Measurements from ENCODE around the gene LIMCH1. TPM values are rescaled to one million over a fixed set of nuclear protein-coding genes. Genes with fewer than 3 reads are reported as not detected.

LIMCH1 gene
- total and polyA plus RNA-seq, 10 donors: 14.4 to 434 (median 212) TPM

DNA sequence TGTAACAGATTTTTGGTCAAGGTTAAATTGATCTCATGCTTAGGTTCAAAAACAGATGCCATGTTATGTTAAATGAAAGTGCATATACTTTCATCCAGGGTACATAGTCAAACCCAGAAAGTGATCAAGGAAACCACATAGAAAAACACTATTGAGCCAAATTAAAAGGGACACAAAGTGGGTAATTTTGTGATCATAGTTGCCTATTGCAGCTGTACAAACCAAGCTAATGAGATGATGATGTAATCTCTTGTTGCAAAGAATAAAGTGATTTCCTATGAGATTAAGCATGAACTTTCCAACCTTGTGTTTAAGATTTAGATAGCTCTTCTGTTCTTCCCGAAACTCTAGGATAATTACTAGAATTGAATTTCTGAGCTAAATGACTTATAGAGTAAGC, 20.2 kb upstream of the LIMCH1 start:
- Histone ChIP-seq H3K9me3 (no peaks in the 10 kb centered on the region), H3K27me3 (replicated peaks in 1 of 7) (no peaks in the 10 kb centered on the region), H3K4me1 (peaks cover 0 to 31% (median 7%) of the 10 kb centered on the region in 6 donors), H3K36me3 (no peaks in the 10 kb centered on the region), H3K4me3 (no peak overlapping the region), H3K27ac (peak overlapping the region in 4 of 8 donors; percentile 1 to 70 (median 39))
- TF ChIP-seq POLR2AphosphoS5 (IDR thresholded peaks at IDR 0.05): no peak
- TF ChIP-seq POLR2A (IDR thresholded peaks at IDR 0.05): no peak
- TF ChIP-seq CTCF (IDR thresholded peaks at IDR 0.05 in 8 of 11, conservative IDR thresholded peaks at IDR 0.05 in 3 of 11): no peak
- intact Hi-C loops (cut with DNase I; ENCODE audit: low total_unique reads): no loop called here
- DNase-seq: no peak
- WGBS, 5 donors: 65 to 81% (median 79%) methylated on average over 1 of the region's 1 CpG

- TF ChIP-seq POLR2AphosphoS5 (IDR thresholded peaks at IDR 0.05) (no peak), CTCF (IDR thresholded peaks at IDR 0.05 in 8 of 11, conservative IDR thresholded peaks at IDR 0.05 in 3 of 11) (no peak)
- H3K36me3 ChIP-seq: no peaks in the 10 kb centered on the region
- intact Hi-C loops (cut with DNase I; ENCODE audit: low total_unique reads): no loop called here
- H3K4me1 ChIP-seq: peaks cover 0 to 4% (median 0%) of the 10 kb centered on the region in 6 donors
- H3K27me3 ChIP-seq (replicated peaks in 1 of 7): no peaks in the 10 kb centered on the region
- no peak for DNase-seq
- H3K9me3 ChIP-seq: no peaks in the 10 kb centered on the region
- WGBS, 5 donors: 57 to 80% (median 67%) methylated on average over 4 of the region's 4 CpGs
- H3K27ac ChIP-seq: no peak overlapping the region
- H3K4me3 ChIP-seq: no peak overlapping the region
These were observed 13.5 kb upstream of the LIMCH1 start for GRCh38 chr4:41524425-41524824.

- intact Hi-C loops (cut with DNase I; ENCODE audit: low total_unique reads): no loop called here
- TF ChIP-seq CTCF (IDR thresholded peaks at IDR 0.05 in 8 of 11, conservative IDR thresholded peaks at IDR 0.05 in 3 of 11): no peak
- TF ChIP-seq POLR2AphosphoS5 (IDR thresholded peaks at IDR 0.05): no peak
- TF ChIP-seq POLR2A (IDR thresholded peaks at IDR 0.05): no peak
- H3K36me3 ChIP-seq: no peaks in the 10 kb centered on the region
- H3K9me3 ChIP-seq: no peaks in the 10 kb centered on the region
- no peaks in the 10 kb centered on the region for H3K27me3 ChIP-seq (replicated peaks in 1 of 7)
- 85 to 90% (median 86%) methylated on average over 11 of the region's 11 CpGs for WGBS, 5 donors
- no peak for DNase-seq
- peaks cover 0 to 4% (median 0%) of the 10 kb centered on the region in 6 donors for H3K4me1 ChIP-seq
- no peak overlapping the region for H3K4me3 ChIP-seq
- H3K27ac ChIP-seq: no peak overlapping the region
These were observed 12.8 kb upstream of the LIMCH1 start for GRCh38 chr4:41525129-41525528.

- intact Hi-C loops (cut with DNase I; ENCODE audit: low total_unique reads): no loop called here
- peaks cover 0 to 4% (median 0%) of the 10 kb centered on the region in 6 donors for H3K4me1 ChIP-seq
- no peak for DNase-seq
- H3K36me3 ChIP-seq: no peaks in the 10 kb centered on the region
- H3K27me3 ChIP-seq (replicated peaks in 1 of 7): no peaks in the 10 kb centered on the region
- WGBS, 5 donors: 75 to 88% (median 82%) methylated on average over 2 of the region's 2 CpGs
- TF ChIP-seq POLR2AphosphoS5 (IDR thresholded peaks at IDR 0.05) (no peak), CTCF (IDR thresholded peaks at IDR 0.05 in 8 of 11, conservative IDR thresholded peaks at IDR 0.05 in 3 of 11) (no peak), POLR2A (IDR thresholded peaks at IDR 0.05) (no peak)
- no peak overlapping the region for H3K27ac ChIP-seq
- H3K4me3 ChIP-seq: no peak overlapping the region
- no peaks in the 10 kb centered on the region for H3K9me3 ChIP-seq
These were observed 11.3 kb upstream of the LIMCH1 start for GRCh38 chr4:41526628-41527027.
